Immature natural killer cell (primary cell): Measurements from ENCODE around the gene SLCO4A1. TPM values are rescaled to one million over a fixed set of nuclear protein-coding genes. Genes with fewer than 3 reads are reported as not detected.

Experiments used
- DNase-seq, 3 donors: peaks; one replicate each; pipeline ENCODE4 v3.0.0; 2022; ENCODE audit warnings: mixed read lengths in 1 of 3
- H3K27ac Mint-ChIP-seq, 6 donors: one replicate each; pipeline ENCODE4 v1.8.0; 2020; ENCODE audit warnings: mixed read lengths in 6 of 6, mild to moderate bottlenecking in 5 of 6, inconsistent platforms in 4 of 6, moderate library complexity in 3 of 6
- H3K27me3 Mint-ChIP-seq, 3 donors: one replicate each; pipeline ENCODE4 v1.8.0; 2020 to 2021; ENCODE audit warnings: low read depth in 3 of 3, mild to moderate bottlenecking in 3 of 3, mixed read lengths in 3 of 3, moderate library complexity in 3 of 3, inconsistent platforms in 1 of 3
- H3K36me3 Mint-ChIP-seq, 3 donors: one replicate each; pipeline ENCODE4 v1.8.0; 2020; ENCODE audit warnings: mixed read lengths in 3 of 3, inconsistent platforms in 2 of 3, mild to moderate bottlenecking in 2 of 3
- H3K4me1 Mint-ChIP-seq, 2 donors: one replicate each; pipeline ENCODE4 v1.8.0; 2020; ENCODE audit warnings: inconsistent platforms in 2 of 2, mild to moderate bottlenecking in 2 of 2, mixed read lengths in 2 of 2, moderate library complexity in 1 of 2
- H3K4me3 Mint-ChIP-seq, 5 donors: one replicate each; pipeline ENCODE4 v1.8.0; 2020; ENCODE audit warnings: mild to moderate bottlenecking in 5 of 5, mixed read lengths in 5 of 5, inconsistent platforms in 3 of 5, moderate library complexity in 3 of 5
- H3K9me3 Mint-ChIP-seq, 6 donors: one replicate each; pipeline ENCODE4 v1.8.0; 2020; ENCODE audit warnings: mild to moderate bottlenecking in 6 of 6, mixed read lengths in 6 of 6, inconsistent platforms in 4 of 6, moderate library complexity in 3 of 6
- polyA plus RNA-seq, 3 donors: library from polyadenylated mRNA; unstranded; fragments of 300-500 nt; fragmentation: Illumina TruSeq; gene quantifications; one replicate each; pipeline ENCODE4 v1.2.3, GENCODE V29; 2021

The SLCO4A1 gene
- polyA plus RNA-seq, 3 donors from 2014 or later: 0.34 to 0.40 TPM; not detected in 1

- no peaks in the 10 kb centered on the region for H3K4me1 Mint-ChIP-seq
- peaks cover 0 to 6% (median 4%) of the 10 kb centered on the region in 3 donors for H3K27me3 Mint-ChIP-seq
- H3K4me3 Mint-ChIP-seq: no peak overlapping the region
- H3K9me3 Mint-ChIP-seq: no peaks in the 10 kb centered on the region
- H3K36me3 Mint-ChIP-seq: no peaks in the 10 kb centered on the region
- no peak for DNase-seq
- peak overlapping the region in 1 of 6 donors; percentile 64 for H3K27ac Mint-ChIP-seq
Measured at GRCh38 chr20:62632575-62633090, 9.7 kb upstream of the SLCO4A1 start.

DNA sequence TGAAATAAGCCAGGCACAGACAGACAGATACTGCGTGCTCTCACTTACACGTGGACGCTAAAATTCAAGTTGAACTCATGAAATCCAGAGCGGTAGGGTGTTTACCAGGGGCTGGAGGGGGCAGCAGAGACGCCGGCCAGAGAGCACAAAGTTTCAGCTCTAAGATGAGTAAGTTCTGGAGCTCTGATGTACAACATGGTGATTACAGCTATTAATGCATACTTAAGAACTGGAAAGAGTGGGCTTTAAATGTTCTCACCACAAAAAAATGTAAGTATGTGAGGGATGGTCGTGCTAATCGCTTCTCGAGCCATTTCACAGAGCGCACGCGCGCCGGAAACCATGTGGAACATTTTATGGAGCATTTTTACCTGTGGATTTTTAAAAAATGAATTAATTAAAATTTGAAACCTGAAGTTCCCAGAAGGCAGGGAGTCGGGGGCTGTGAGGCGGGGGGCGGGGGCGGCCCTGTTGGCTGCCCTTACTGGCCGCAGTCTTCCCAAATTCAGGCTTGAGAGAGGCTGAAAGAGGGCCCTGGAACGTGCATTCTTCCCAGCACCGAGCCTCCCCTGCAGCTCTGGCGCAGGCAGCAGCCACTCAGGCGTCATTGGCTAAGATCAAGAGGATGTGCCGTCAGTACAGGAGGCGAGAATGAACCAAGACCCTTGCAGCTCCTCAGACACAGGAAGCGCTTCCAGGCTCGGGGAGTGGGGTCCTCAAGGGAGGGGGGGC, 8.5 kb upstream of the SLCO4A1 start:
- Mint-ChIP-seq H3K27ac (no peak overlapping the region), H3K4me3 (no peak overlapping the region), H3K4me1 (no peaks in the 10 kb centered on the region), H3K36me3 (no peaks in the 10 kb centered on the region), H3K27me3 (peaks cover 0 to 6% (median 4%) of the 10 kb centered on the region in 3 donors), H3K9me3 (no peaks in the 10 kb centered on the region)
- DNase-seq: no peak

DNA sequence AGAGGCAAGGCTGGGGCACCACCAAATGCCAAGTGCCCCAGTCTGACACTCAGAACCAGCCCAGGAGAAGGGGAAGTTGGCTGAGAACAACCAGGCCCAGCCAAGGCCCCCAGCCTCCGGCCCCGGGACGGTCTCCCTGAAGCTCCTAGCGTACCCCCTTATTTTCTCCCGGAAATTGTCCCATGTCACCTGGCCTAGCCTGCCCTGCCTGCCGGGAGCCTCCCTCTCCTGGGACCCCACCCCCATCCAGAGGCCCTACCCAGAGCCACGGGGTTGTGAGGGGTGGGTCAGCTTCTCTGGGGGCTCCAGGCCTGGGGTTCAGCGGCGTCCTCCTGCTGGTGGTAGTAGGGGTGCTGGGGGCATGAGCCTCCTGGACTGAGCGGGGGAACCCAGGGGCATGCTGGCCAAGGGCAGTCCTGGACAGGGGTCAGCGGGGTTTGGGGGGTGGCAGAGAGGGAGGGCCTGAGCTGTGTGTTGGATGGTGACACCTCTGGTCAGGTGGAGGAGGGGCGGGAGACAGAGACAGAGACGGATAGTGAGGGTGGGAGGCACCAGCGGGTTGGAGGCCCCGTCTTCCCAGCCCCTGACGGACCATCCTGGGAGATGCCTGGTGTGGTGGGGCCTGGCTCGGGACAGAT, 7.9 kb upstream of the SLCO4A1 start:
- Mint-ChIP-seq H3K4me1 (no peaks in the 10 kb centered on the region), H3K36me3 (no peaks in the 10 kb centered on the region), H3K27me3 (peaks cover 0 to 6% (median 4%) of the 10 kb centered on the region in 3 donors), H3K27ac (no peak overlapping the region), H3K9me3 (no peaks in the 10 kb centered on the region), H3K4me3 (no peak overlapping the region)
- no peak for DNase-seq

- Mint-ChIP-seq H3K27ac (no peak overlapping the region), H3K4me1 (no peaks in the 10 kb centered on the region)
Measured at GRCh38 chr20:62635232-62635631, 7.1 kb upstream of the SLCO4A1 start.

GRCh38 chr20:62635852-62636251, 6.5 kb upstream of the SLCO4A1 start:
- Mint-ChIP-seq H3K27me3 (peaks cover 0 to 6% (median 4%) of the 10 kb centered on the region in 3 donors), H3K4me1 (no peaks in the 10 kb centered on the region), H3K9me3 (peaks cover 0 to 1% (median 0%) of the 10 kb centered on the region in 6 donors), H3K27ac (no peak overlapping the region), H3K4me3 (no peak overlapping the region), H3K36me3 (no peaks in the 10 kb centered on the region)
- DNase-seq: no peak

More at GRCh38 chr20:62635232-62635631, 7.1 kb upstream of the SLCO4A1 start:
- Mint-ChIP-seq H3K36me3 (no peaks in the 10 kb centered on the region), H3K4me3 (no peak overlapping the region), H3K27me3 (peaks cover 0 to 6% (median 4%) of the 10 kb centered on the region in 3 donors), H3K9me3 (no peaks in the 10 kb centered on the region)
- no peak for DNase-seq

- no peak overlapping the region for H3K4me3 Mint-ChIP-seq
- H3K36me3 Mint-ChIP-seq: no peaks in the 10 kb centered on the region
- peaks cover 0 to 7% (median 4%) of the 10 kb centered on the region in 3 donors for H3K27me3 Mint-ChIP-seq
Measured at GRCh38 chr20:62636446-62636845, 5.9 kb upstream of the SLCO4A1 start.

GRCh38 chr20:62637110-62637509, 5.2 kb upstream of the SLCO4A1 start:
- Mint-ChIP-seq H3K27ac (no peak overlapping the region), H3K4me3 (no peak overlapping the region)

More at GRCh38 chr20:62636446-62636845, 5.9 kb upstream of the SLCO4A1 start:
- Mint-ChIP-seq H3K4me1 (peaks cover 2 to 3% of the 10 kb centered on the region in 2 donors), H3K9me3 (peaks cover 0 to 1% (median 0%) of the 10 kb centered on the region in 6 donors), H3K27ac (no peak overlapping the region)
- DNase-seq: no peak

DNA sequence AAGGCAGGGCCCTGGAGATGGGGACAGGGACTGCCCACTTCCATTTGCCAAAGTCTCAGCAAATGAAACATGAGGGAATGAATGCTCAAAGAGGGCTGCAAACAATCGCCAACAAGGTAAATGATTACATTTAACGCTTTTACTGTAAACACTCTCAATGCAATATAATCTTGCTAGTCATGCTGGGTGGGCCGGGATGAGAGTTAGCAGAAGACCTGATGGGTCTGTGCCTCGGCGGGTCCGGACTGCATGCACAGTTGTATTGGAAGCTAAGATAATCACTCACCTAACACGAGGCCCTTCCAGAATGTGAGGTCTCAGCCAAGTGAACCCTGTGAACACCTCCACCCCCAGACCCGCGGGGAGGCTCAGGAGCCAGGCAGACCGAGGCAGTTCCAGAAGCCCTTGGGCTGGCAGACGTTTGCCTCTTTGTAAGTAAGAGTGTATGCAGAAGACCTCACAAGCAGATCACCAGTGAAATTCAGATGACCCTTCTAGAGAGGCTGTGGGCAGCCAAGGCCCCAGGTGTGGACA, 4.7 kb upstream of the SLCO4A1 start:
- peaks cover 7% of the 10 kb centered on the region in 2 donors for H3K4me1 Mint-ChIP-seq
- H3K36me3 Mint-ChIP-seq: no peaks in the 10 kb centered on the region
- H3K4me3 Mint-ChIP-seq: no peak overlapping the region
- no peak overlapping the region for H3K27ac Mint-ChIP-seq
- H3K9me3 Mint-ChIP-seq: peaks cover 0 to 1% (median 0%) of the 10 kb centered on the region in 6 donors
- peaks cover 0 to 8% (median 0%) of the 10 kb centered on the region in 3 donors for H3K27me3 Mint-ChIP-seq
- DNase-seq: no peak

More at GRCh38 chr20:62637110-62637509, 5.2 kb upstream of the SLCO4A1 start:
- Mint-ChIP-seq H3K27me3 (peaks cover 0 to 8% (median 3%) of the 10 kb centered on the region in 3 donors), H3K9me3 (peaks cover 0 to 1% (median 0%) of the 10 kb centered on the region in 6 donors), H3K36me3 (no peaks in the 10 kb centered on the region), H3K4me1 (peaks cover 6 to 7% of the 10 kb centered on the region in 2 donors)
- DNase-seq: no peak

DNA sequence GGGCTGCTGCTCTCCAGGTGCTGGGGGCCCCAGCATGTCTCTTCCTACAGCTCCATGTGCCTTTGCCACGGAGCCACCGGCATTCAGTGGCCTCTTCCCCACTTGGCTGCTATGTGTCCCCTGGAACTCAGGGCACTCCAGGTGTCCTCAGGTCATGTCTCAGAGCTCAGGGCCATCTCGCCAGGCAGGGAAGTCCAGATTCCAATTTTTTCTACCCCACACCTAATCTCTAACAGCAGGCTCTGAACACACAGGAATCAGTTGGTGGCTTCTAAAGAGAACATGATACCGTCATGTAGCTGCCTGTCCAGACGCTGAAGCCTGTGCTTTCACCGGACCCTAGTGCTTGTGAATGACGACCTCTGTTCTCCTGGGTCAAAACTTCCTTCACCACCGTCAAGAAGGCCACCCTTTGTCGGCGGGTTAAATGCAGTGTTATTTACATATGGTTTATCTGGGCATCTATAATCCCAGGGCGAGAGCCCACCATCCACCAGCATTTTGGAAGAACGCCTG, 4.2 kb upstream of the SLCO4A1 start:
- no peak overlapping the region for H3K4me3 Mint-ChIP-seq

GRCh38 chr20:62638679-62639406, 3.5 kb upstream of the SLCO4A1 start:
- Mint-ChIP-seq H3K4me1 (peaks cover 7 to 10% of the 10 kb centered on the region in 2 donors), H3K36me3 (no peaks in the 10 kb centered on the region), H3K9me3 (peaks cover 0 to 1% (median 0%) of the 10 kb centered on the region in 6 donors), H3K4me3 (peak overlapping the region in 1 of 5 donors; percentile 38), H3K27me3 (peaks cover 0 to 8% (median 0%) of the 10 kb centered on the region in 3 donors), H3K27ac (no peak overlapping the region)
- no peak for DNase-seq

More for the DNA sequence above, 4.2 kb upstream of the SLCO4A1 start:
- DNase-seq: no peak
- Mint-ChIP-seq H3K4me1 (peaks cover 7 to 9% of the 10 kb centered on the region in 2 donors), H3K36me3 (no peaks in the 10 kb centered on the region), H3K9me3 (peaks cover 0 to 1% (median 0%) of the 10 kb centered on the region in 6 donors), H3K27ac (no peak overlapping the region), H3K27me3 (peaks cover 0 to 8% (median 0%) of the 10 kb centered on the region in 3 donors)

DNA sequence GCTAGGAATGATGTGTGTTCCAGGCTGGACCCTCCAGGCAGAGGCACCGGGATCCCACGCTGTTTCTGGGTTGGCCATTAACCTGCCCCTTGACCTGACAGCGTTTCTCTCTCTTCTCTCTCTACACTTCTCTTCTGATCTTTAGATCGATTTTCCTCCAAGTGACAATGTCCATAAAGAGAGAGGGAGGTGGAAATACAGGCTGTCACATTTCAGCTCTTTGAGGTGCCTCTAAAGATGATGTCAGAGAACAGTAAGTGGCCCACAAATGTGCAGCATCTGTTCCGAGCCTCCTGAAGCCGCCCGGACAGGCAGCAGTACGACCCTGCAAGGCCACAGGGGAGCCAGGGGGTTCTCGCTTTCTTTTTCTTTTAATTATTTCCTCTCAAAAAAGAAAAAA, 2.5 kb upstream of the SLCO4A1 start:
- Mint-ChIP-seq H3K4me3 (no peak overlapping the region), H3K36me3 (no peaks in the 10 kb centered on the region), H3K27me3 (peaks cover 0 to 8% (median 0%) of the 10 kb centered on the region in 3 donors), H3K27ac (no peak overlapping the region), H3K9me3 (peaks cover 0 to 1% (median 0%) of the 10 kb centered on the region in 6 donors), H3K4me1 (peaks cover 7 to 11% of the 10 kb centered on the region in 2 donors)
- DNase-seq: no peak

DNA sequence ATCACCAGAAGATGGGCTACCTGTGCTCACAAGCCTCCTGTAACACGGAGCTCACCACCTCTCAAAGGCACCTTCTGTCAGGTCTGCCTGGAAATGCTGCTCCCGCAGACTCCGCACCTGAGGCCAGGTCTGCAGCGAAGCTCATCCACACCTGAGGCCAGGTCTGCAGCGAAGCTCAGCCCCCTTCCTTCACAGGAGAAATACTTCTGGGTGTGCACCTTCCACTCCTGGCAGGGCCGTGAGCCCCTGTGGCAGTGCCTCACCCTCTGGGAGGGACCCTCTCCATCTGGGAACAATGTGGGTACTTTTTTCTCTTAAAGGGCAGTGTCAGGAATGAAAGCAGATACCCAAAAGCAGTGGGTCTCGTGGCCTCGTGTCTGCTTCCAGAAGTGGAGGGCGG, 1.4 kb upstream of the SLCO4A1 start:
- peaks cover 7 to 11% of the 10 kb centered on the region in 2 donors for H3K4me1 Mint-ChIP-seq
- no peaks in the 10 kb centered on the region for H3K36me3 Mint-ChIP-seq
- H3K9me3 Mint-ChIP-seq: peaks cover 0 to 1% (median 0%) of the 10 kb centered on the region in 6 donors
- DNase-seq: no peak
- H3K27ac Mint-ChIP-seq: no peak overlapping the region
- H3K27me3 Mint-ChIP-seq: peaks cover 0 to 4% (median 0%) of the 10 kb centered on the region in 3 donors
- no peak overlapping the region for H3K4me3 Mint-ChIP-seq
